NT2/D1 (cell line): ENCODE data around the gene RAP1GAP2.

Experiments
- SUZ12 ChIP-seq: IDR thresholded peaks from 2 replicates; pipeline ENCODE4 v1.6.1; 2011; ENCODE audit not compliant: insufficient read length, insufficient read depth; ENCODE audit errors: extremely low read depth
- YY1 ChIP-seq: IDR thresholded peaks from 2 replicates; pipeline ENCODE4 v1.6.1; 2011; ENCODE audit not compliant: insufficient read length, insufficient read depth
- ZNF274 ChIP-seq: IDR thresholded peaks from 2 replicates; pipeline ENCODE4 v1.6.1; 2011; ENCODE audit warnings: mild to moderate bottlenecking, low read depth, low read length

GRCh38 chr17:2904135-2904534, 107.9 kb downstream of the RAP1GAP2 start:
- no peak for TF ChIP-seq SUZ12
- TF ChIP-seq YY1, result no peak
- no peak for TF ChIP-seq ZNF274
